T-cell (primary cell): ENCODE measurements around the gene DENND1A. TPM values are rescaled to one million over a fixed set of nuclear protein-coding genes. Genes with fewer than 3 reads are reported as not detected.

Experiments used
- ATAC-seq, 4 experiments: fragments of 200-7000 bp in 3 of 4; fragments of 150-1000 bp in 1 of 4; cut with Tn5 transposase; replicated peaks in 1 of 4; 1 replicate in 3 of 4; 2 replicates in 1 of 4; pipeline ENCODE4 v1.10.0; 2021; ENCODE audit warnings: moderate library complexity in 3 of 4, mild to moderate bottlenecking in 2 of 4, moderate number of reproducible peaks in 1 of 4
- CTCF ChIA-PET, 2 donors: fragments of 300-600 bp; sonication (Branson Sonifier 250); formaldehyde crosslinking; loops; one replicate each; lab custom pipeline; 2022; ENCODE audit warnings: antibody characterized with exemption in 2 of 2; lab: Charles Lee
- POLR2A ChIA-PET, 2 donors: fragments of 300-600 bp; sonication (Branson Sonifier 250); formaldehyde crosslinking; loops; one replicate each; lab custom pipeline; 2022; ENCODE audit warnings: antibody characterized with exemption in 2 of 2; lab: Charles Lee
- DNase-seq, 35 experiments: peaks; one replicate each; pipeline versions ENCODE4 v3.0.0 to v3.0.0-alpha.2; 2013 to 2023
- H3K27ac ChIP-seq: one replicate; pipeline ENCODE4 v1.5.1; 2013; ENCODE audit warnings: low read length
- H3K27me3 ChIP-seq, 2 experiments: replicated peaks in 1 of 2; 1 replicate in 1 of 2; 2 replicates in 1 of 2; pipeline versions ENCODE4 v1.6.1 to v1.7.0; 2013; ENCODE audit warnings: low read length in 1 of 2, mixed read lengths in 1 of 2; ENCODE audit not compliant: control insufficient read depth in 2 of 2, insufficient read depth in 2 of 2; ENCODE audit errors: extremely low read depth in 1 of 2
- H3K36me3 ChIP-seq, 2 donors: 1 replicate in 1 of 2; 2 replicates in 1 of 2; pipeline versions ENCODE4 v1.6.1 to v1.7.0; 2013; ENCODE audit warnings: low read length in 1 of 2; ENCODE audit not compliant: control insufficient read depth in 2 of 2, insufficient read depth in 1 of 2; ENCODE audit errors: extremely low read depth in 1 of 2
- H3K4me1 ChIP-seq, 2 experiments: 1 replicate in 1 of 2; 2 replicates in 1 of 2; pipeline versions ENCODE4 v1.6.1 to v1.7.0; 2013; ENCODE audit warnings: low read length in 2 of 2, mixed read lengths in 1 of 2; ENCODE audit not compliant: insufficient read depth in 2 of 2, control insufficient read depth in 1 of 2; ENCODE audit errors: extremely low read depth in 1 of 2
- H3K4me3 ChIP-seq, 2 donors: 1 replicate in 1 of 2; 2 replicates in 1 of 2; pipeline versions ENCODE4 v1.5.1 to v1.7.0; 2013; ENCODE audit warnings: mild to moderate bottlenecking in 2 of 2, low read length in 1 of 2, moderate library complexity in 1 of 2; ENCODE audit not compliant: control insufficient read depth in 1 of 2; ENCODE audit errors: extremely low read depth in 1 of 2
- H3K9me3 ChIP-seq: 2 replicates; pipeline ENCODE4 v1.7.0; 2013
- H3K27ac Mint-ChIP-seq, 2 donors: one replicate each; pipeline ENCODE4 v1.8.0; 2020 to 2021; ENCODE audit warnings: mild to moderate bottlenecking in 2 of 2, mixed read lengths in 2 of 2
- H3K27me3 Mint-ChIP-seq, 2 donors: one replicate each; pipeline ENCODE4 v1.8.0; 2021 to 2022; ENCODE audit warnings: mixed read lengths in 2 of 2
- H3K36me3 Mint-ChIP-seq: one replicate; pipeline ENCODE4 v1.8.0; 2021; ENCODE audit warnings: mixed read lengths
- H3K4me1 Mint-ChIP-seq, 3 donors: one replicate each; pipeline ENCODE4 v1.8.0; 2020 to 2022; ENCODE audit warnings: mixed read lengths in 3 of 3, mild to moderate bottlenecking in 1 of 3
- H3K4me3 Mint-ChIP-seq, 3 donors: one replicate each; pipeline ENCODE4 v1.8.0; 2020 to 2022; ENCODE audit warnings: mild to moderate bottlenecking in 3 of 3, mixed read lengths in 3 of 3, moderate library complexity in 3 of 3
- H3K9me3 Mint-ChIP-seq, 3 donors: one replicate each; pipeline ENCODE4 v1.8.0; 2020 to 2022; ENCODE audit warnings: mixed read lengths in 3 of 3
- WGBS: methylation state at CpG from one replicate; pipeline ENCODE4 v1.1.5; 2013; ENCODE audit warnings: missing lambda C conversion rate; ENCODE audit not compliant: insufficient coverage; 5-methylcytosine and 5-hydroxymethylcytosine counted together
- total RNA-seq, 35 experiments: library from RNA in 6 of 35; stranded (reverse) in 6 of 35; fragments of 120-200 nt in 1 of 35; gene quantifications; one replicate each; pipeline versions ENCODE4 v1.2.1 to v1.2.4 and lab custom pipeline; 2013 to 2026

Gene DENND1A
- total RNA-seq, 5 donors from 2014 or later (not counting 1 experiment from before 2014, with no cell fraction given), result 12.4 to 19.9 (median 14.1) TPM

DNA sequence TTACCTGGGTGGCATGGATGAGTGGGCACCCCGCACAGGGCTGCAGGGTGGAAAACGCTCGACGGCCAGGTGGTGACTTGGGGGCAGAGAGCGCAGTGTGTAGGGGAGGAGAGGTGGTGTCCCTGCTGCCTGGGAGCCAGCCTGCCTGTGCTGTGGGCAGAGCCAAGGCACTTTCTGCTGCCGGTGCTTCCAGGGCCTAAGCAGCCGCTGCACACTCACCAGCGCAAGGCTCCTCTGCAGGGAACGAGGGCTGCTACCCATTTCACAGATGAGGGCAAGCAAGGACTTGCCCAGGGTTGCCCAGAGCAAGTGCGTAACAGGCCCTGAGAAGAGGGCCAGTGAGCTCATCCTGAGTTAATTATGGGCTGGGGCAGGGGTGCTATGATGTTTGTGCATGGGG lies 511.4 kb downstream of the DENND1A start:
- 94% methylated on average over 10 of the region's 10 CpGs for WGBS
- Histone ChIP-seq H3K27ac (no peak overlapping the region), H3K4me3 (no peak overlapping the region), H3K9me3 (no peaks in the 10 kb centered on the region), H3K27me3 (no peaks in the 10 kb centered on the region), H3K4me1 (no peaks in the 10 kb centered on the region), H3K36me3 (peaks cover 2 to 8% of the 10 kb centered on the region in 2 donors)
- Mint-ChIP-seq H3K27ac (no peak overlapping the region), H3K36me3 (peaks cover 26% of the 10 kb centered on the region), H3K27me3 (no peaks in the 10 kb centered on the region), H3K4me1 (no peaks in the 10 kb centered on the region), H3K9me3 (no peaks in the 10 kb centered on the region), H3K4me3 (no peak overlapping the region)
- CTCF ChIA-PET, result no interaction called here
- no peak for ATAC-seq
- POLR2A ChIA-PET, result interaction anchor here in 1 of 2 donors (0.5 kb wide), 1 partner anchor 1574 kb away, joined by 3 read pairs; no protein-coding TSS in a partner anchor
- no peak for DNase-seq

- Mint-ChIP-seq H3K27me3 (no peaks in the 10 kb centered on the region), H3K27ac (no peak overlapping the region), H3K9me3 (no peaks in the 10 kb centered on the region), H3K4me3 (no peak overlapping the region), H3K4me1 (no peaks in the 10 kb centered on the region), H3K36me3 (peaks cover 26% of the 10 kb centered on the region)
- POLR2A ChIA-PET, result no interaction called here
- no peaks in the 10 kb centered on the region for H3K9me3 ChIP-seq
- H3K36me3 ChIP-seq, result peaks cover 2 to 8% of the 10 kb centered on the region in 2 donors
- DNase-seq (no peak), ATAC-seq (no peak)
- H3K27ac ChIP-seq, result no peak overlapping the region
- CTCF ChIA-PET, result no interaction called here
- H3K4me1 ChIP-seq, result no peaks in the 10 kb centered on the region
- 97% methylated on average over 4 of the region's 5 CpGs for WGBS
- no peak overlapping the region for H3K4me3 ChIP-seq
- no peaks in the 10 kb centered on the region for H3K27me3 ChIP-seq
Measured at GRCh38 chr9:123418052-123418430, 511.9 kb downstream of the DENND1A start.

GRCh38 chr9:123417289-123418051 lies 512.5 kb downstream of the DENND1A start:
- POLR2A ChIA-PET, result no interaction called here

DNA sequence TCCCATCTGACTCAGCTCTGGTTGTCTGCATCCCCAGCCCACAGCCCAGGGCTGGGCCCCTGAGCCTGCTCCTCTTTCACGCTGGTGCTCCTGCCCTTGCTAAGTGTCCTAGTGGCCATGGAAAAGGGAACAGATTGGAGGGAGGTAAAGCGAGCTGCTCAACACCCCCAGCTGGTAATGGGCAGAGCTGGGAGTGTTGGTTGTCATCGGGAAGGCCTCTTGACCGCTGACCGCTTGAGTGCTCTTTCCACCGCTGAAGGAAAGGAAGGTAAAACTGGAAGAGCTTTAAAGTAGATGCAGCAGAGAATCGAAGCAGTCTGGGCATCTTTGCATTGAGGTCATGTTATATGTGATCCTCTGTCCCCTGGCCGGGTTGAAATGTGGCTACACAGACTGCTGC lies 513.8 kb downstream of the DENND1A start:
- H3K36me3 ChIP-seq, result peaks cover 2 to 5% of the 10 kb centered on the region in 2 donors
- no peaks in the 10 kb centered on the region for H3K9me3 Mint-ChIP-seq
- no peak overlapping the region for H3K4me3 Mint-ChIP-seq
- no peak overlapping the region for H3K27ac ChIP-seq
- CTCF ChIA-PET, result no interaction called here
- POLR2A ChIA-PET, result interaction anchor here in 1 of 2 donors (0.6 kb wide), 1 partner anchor 20 kb away, joined by 7 read pairs; no protein-coding TSS in a partner anchor
- H3K27me3 ChIP-seq, result no peaks in the 10 kb centered on the region
- no peak overlapping the region for H3K27ac Mint-ChIP-seq
- no peaks in the 10 kb centered on the region for H3K4me1 Mint-ChIP-seq
- H3K4me1 ChIP-seq, result no peaks in the 10 kb centered on the region
- no peaks in the 10 kb centered on the region for H3K27me3 Mint-ChIP-seq
- DNase-seq (no peak), ATAC-seq (no peak)
- peaks cover 26% of the 10 kb centered on the region for H3K36me3 Mint-ChIP-seq
- no peak overlapping the region for H3K4me3 ChIP-seq
- WGBS, result 89% methylated on average over 8 of the region's 8 CpGs
- H3K9me3 ChIP-seq, result no peaks in the 10 kb centered on the region

More at GRCh38 chr9:123417289-123418051, 512.5 kb downstream of the DENND1A start:
- Histone ChIP-seq H3K4me3 (no peak overlapping the region), H3K27ac (no peak overlapping the region), H3K4me1 (no peaks in the 10 kb centered on the region), H3K9me3 (no peaks in the 10 kb centered on the region), H3K36me3 (peaks cover 2 to 8% of the 10 kb centered on the region in 2 donors), H3K27me3 (no peaks in the 10 kb centered on the region)
- ATAC-seq, result no peak
- Mint-ChIP-seq H3K36me3 (peaks cover 26% of the 10 kb centered on the region), H3K9me3 (no peaks in the 10 kb centered on the region), H3K27me3 (no peaks in the 10 kb centered on the region), H3K4me1 (no peaks in the 10 kb centered on the region), H3K27ac (no peak overlapping the region), H3K4me3 (no peak overlapping the region)
- WGBS, result 100% methylated on average over 1 of the region's 5 CpGs
- DNase-seq, result no peak
- CTCF ChIA-PET, result no interaction called here

DNA sequence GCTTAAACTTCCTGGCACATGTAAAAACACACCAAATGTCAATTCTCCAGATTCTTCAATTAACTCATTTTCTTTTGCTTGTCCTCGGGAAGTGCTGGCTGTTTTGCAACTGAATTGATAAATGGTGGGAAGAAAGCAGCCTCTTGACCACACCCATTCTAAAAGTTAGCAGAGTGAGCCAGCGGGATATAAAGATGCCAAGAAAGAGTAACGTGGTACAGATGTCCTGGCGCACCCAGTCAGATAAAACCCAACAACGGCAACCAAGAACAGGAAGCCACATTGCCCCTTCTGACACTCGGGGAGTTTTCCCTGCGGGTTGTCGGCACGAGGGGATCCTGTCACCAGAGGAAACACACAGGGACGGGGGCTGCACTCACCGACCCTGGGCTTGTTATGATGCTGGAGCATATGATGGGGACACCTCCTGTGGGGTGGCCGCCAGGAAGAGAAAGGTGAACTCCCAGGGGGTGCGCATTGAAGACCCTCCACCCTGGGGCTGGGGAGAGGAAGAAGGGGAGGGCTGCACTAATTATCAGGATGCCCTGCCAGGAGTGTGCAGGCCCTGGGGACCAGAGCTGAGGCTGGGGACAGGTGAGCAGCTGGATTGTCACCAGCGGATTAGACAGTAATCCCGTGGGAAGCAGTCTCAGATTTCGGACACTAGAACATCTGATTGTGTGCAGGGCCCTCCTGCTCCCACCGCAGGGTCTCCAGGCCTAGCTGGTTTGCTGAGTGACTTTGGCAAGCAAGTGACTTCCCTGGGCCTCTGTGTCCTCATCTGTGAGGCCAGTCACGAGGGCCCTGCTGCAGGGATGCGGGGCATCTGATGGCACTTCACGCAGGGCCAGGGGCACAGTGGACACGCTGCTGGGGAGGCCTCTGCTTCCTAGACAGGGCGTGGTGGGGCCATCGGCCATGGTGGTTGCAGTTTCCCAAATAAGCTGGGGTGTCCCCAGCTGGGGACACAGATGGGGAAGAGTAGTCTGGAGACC lies 514.7 kb downstream of the DENND1A start:
- DNase-seq (no peak), ATAC-seq (no peak)
- ChIA-PET CTCF (no interaction called here), POLR2A (interaction anchor here in 1 of 2 donors (0.6 kb wide), 1 partner anchor 21 kb away, joined by 7 read pairs; no protein-coding TSS in a partner anchor)
- Mint-ChIP-seq H3K4me3 (no peak overlapping the region), H3K4me1 (no peaks in the 10 kb centered on the region), H3K9me3 (no peaks in the 10 kb centered on the region), H3K27me3 (no peaks in the 10 kb centered on the region), H3K36me3 (peaks cover 23% of the 10 kb centered on the region), H3K27ac (no peak overlapping the region)
- whole genome bisulfite sequencing, result 82% methylated on average over 20 of the region's 23 CpGs
- Histone ChIP-seq H3K9me3 (no peaks in the 10 kb centered on the region), H3K27me3 (no peaks in the 10 kb centered on the region), H3K4me3 (no peak overlapping the region), H3K36me3 (peaks cover 4 to 9% of the 10 kb centered on the region in 2 donors), H3K27ac (no peak overlapping the region), H3K4me1 (no peaks in the 10 kb centered on the region)

DNA sequence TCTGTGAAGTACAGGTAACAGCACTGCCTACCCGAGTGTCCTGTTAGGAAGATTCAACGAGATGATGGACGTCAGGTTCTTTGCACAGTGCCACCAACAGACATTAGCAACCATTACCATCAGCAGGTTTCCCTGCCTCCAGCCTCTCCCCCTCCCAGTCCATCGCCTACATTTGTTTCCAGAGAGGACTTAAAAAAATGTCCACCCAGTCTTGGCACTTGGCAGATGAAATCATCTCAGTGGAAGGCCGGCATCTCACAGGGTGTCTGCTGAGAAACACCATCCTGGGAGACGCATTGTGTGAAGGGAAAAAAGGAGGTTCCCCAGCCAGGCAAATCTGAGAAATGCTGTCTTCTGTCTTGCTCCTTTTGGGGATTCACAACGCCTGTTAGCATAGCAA lies 515.7 kb downstream of the DENND1A start:
- Mint-ChIP-seq H3K4me1 (no peaks in the 10 kb centered on the region), H3K4me3 (no peak overlapping the region), H3K27ac (no peak overlapping the region), H3K9me3 (no peaks in the 10 kb centered on the region), H3K27me3 (no peaks in the 10 kb centered on the region), H3K36me3 (peaks cover 15% of the 10 kb centered on the region)
- Histone ChIP-seq H3K9me3 (no peaks in the 10 kb centered on the region), H3K27me3 (no peaks in the 10 kb centered on the region), H3K36me3 (peaks cover 0 to 8% of the 10 kb centered on the region in 2 donors), H3K27ac (no peak overlapping the region), H3K4me1 (no peaks in the 10 kb centered on the region), H3K4me3 (no peak overlapping the region)
- CTCF ChIA-PET, result no interaction called here
- ATAC-seq (no peak), DNase-seq (no peak)
- POLR2A ChIA-PET, result no interaction called here
- WGBS, result 97% methylated on average over 7 of the region's 7 CpGs
